Sigmoid colon (tissue), 4 donors: ENCODE results near the gene MRPL24.

ENCODE experiments used
- CTCF ChIP-seq, 4 experiments: fragments of 450-650 bp in 3 of 4; fragments of 200-600 bp in 1 of 4; IDR thresholded peaks; one replicate each; pipeline ENCODE4 v1.5.1; 2016 to 2019; ENCODE audit warnings: antibody characterized with exemption in 4 of 4, mild to moderate bottlenecking in 3 of 4, moderate library complexity in 2 of 4
- EP300 ChIP-seq, 4 donors: sonication (generic); formaldehyde crosslinking; IDR thresholded peaks; one replicate each; pipeline ENCODE4 v1.6.1; 2017; ENCODE audit warnings: antibody characterized with exemption in 4 of 4
- POLR2A ChIP-seq, 2 donors: fragments of 450-650 bp; IDR thresholded peaks; one replicate each; pipeline ENCODE4 v1.6.1; 2016; ENCODE audit warnings: antibody characterized with exemption in 2 of 2, mild to moderate bottlenecking in 2 of 2, moderate library complexity in 2 of 2
- POLR2AphosphoS5 ChIP-seq, 4 donors: sonication (generic); formaldehyde crosslinking; IDR thresholded peaks; one replicate each; pipeline ENCODE4 v1.6.1; 2017; ENCODE audit warnings: antibody characterized with exemption in 4 of 4

DNA sequence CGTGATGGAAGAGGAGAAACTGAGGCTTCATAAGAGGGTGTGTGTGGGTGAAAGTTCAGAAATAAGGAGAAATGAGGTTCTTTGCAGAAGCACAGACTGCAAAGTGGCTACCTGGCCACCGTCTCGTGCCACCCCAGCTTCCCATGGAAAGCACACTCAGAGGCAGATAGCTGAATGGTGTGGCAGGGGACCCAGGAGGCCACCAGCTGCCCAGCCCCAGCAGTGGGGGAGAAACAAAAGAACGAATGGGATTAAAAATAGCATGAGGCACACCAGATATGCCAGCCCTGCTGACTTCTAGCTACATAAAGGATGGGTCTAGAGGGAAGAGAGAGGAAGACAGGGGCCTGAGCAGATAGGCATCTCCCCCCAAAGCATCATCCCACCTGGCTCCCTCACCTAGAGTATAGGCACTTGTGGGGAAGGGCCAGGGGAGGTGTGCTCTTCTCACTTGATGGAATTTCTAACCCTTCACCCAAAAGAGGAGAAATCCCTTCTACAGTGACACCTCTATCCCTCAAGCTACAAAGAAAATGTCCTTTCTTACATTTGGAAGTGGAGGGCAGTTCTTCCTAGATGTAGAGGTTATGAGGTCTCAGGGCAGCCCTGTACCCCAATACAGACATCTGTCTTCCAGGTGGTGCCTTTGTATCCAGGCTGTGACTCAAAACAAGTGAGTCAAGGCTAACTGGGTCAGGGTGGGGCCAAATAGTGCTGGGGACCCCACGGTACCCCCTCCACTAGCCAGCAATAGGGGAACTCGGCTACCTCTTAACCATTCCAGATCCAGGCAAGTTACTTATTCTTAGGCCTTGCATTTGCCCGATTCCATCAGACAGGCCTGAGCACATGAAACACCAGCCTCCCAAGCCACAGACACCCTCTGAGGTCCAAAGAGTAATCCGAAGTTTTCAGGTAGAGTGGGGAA is 7.1 kb upstream of the MRPL24 start:
- TF ChIP-seq CTCF (IDR thresholded peaks at IDR 0.05) (no peak), POLR2A (IDR thresholded peaks at IDR 0.05) (no peak), POLR2AphosphoS5 (IDR thresholded peaks at IDR 0.05) (no peak), EP300 (IDR thresholded peaks at IDR 0.05) (no peak)
